Calu3 (cell line): ENCODE measurements around the gene RAB8A. TPM values are rescaled to one million over a fixed set of nuclear protein-coding genes. Genes with fewer than 3 reads are reported as not detected.

Experiments
- BruUV-seq: library from RNA; stranded (reverse); fragments of 400-500 nt; replicated peaks from 2 replicates; lab custom pipeline; 2021; lab: Mats Ljungman, UMichigan
- CTCF ChIA-PET: fragments of 300-600 bp; sonication (Branson Sonifier 250); formaldehyde crosslinking; loops from one replicate; lab custom pipeline; 2022; ENCODE audit warnings: antibody characterized with exemption; lab: Charles Lee
- DNase-seq: peaks from one replicate; pipeline ENCODE4 v3.0.0; 2022
- H3K27ac Mint-ChIP-seq: one replicate; pipeline ENCODE4 v1.8.0; 2022; ENCODE audit warnings: mixed read lengths; ENCODE audit not compliant: unreplicated experiment
- H3K27me3 Mint-ChIP-seq: one replicate; pipeline ENCODE4 v1.8.0; 2022; ENCODE audit warnings: mixed read lengths; ENCODE audit not compliant: unreplicated experiment
- H3K36me3 Mint-ChIP-seq: one replicate; pipeline ENCODE4 v1.8.0; 2022; ENCODE audit warnings: mild to moderate bottlenecking, moderate library complexity, mixed read lengths; ENCODE audit not compliant: insufficient read depth, unreplicated experiment
- H3K4me1 Mint-ChIP-seq: one replicate; pipeline ENCODE4 v1.8.0; 2022; ENCODE audit warnings: mild to moderate bottlenecking, low read depth, mixed read lengths; ENCODE audit not compliant: unreplicated experiment
- H3K4me3 Mint-ChIP-seq: one replicate; pipeline ENCODE4 v1.8.0; 2022; ENCODE audit warnings: mild to moderate bottlenecking, low read depth, moderate library complexity, mixed read lengths; ENCODE audit not compliant: unreplicated experiment
- H3K9me3 Mint-ChIP-seq: one replicate; pipeline ENCODE4 v1.8.0; 2022; ENCODE audit warnings: low read depth, mixed read lengths; ENCODE audit not compliant: unreplicated experiment
- intact Hi-C: fragments of 100-400 bp; cut with micrococcal nuclease; formaldehyde crosslinking; loops from one replicate; pipeline ENCODE4 v1.10.0; 2022; ENCODE audit not compliant: unreplicated experiment
- total RNA-seq: library from RNA; stranded (reverse); gene quantifications from 2 replicates; pipeline ENCODE4 v1.2.3, GENCODE V29; 2022
- TF ChIP-seq, protein P1 (sequence below): fragments of 200-600 bp; IDR thresholded peaks from one replicate; pipeline ENCODE4 v1.8.0; 2022; ENCODE audit warnings: antibody characterized with exemption; ENCODE audit not compliant: unreplicated experiment

The RAB8A gene
- total RNA-seq, 1 experiment from 2014 or later, result 77.3 TPM

GRCh38 chr19:16131648-16132047 is 20.0 kb downstream of the RAB8A start:
- no peak for DNase-seq
- H3K36me3 Mint-ChIP-seq, result peaks cover 50% of the 10 kb centered on the region
- TF ChIP-seq, protein P1, sequence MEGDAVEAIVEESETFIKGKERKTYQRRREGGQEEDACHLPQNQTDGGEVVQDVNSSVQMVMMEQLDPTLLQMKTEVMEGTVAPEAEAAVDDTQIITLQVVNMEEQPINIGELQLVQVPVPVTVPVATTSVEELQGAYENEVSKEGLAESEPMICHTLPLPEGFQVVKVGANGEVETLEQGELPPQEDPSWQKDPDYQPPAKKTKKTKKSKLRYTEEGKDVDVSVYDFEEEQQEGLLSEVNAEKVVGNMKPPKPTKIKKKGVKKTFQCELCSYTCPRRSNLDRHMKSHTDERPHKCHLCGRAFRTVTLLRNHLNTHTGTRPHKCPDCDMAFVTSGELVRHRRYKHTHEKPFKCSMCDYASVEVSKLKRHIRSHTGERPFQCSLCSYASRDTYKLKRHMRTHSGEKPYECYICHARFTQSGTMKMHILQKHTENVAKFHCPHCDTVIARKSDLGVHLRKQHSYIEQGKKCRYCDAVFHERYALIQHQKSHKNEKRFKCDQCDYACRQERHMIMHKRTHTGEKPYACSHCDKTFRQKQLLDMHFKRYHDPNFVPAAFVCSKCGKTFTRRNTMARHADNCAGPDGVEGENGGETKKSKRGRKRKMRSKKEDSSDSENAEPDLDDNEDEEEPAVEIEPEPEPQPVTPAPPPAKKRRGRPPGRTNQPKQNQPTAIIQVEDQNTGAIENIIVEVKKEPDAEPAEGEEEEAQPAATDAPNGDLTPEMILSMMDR, result no peak
- H3K27ac Mint-ChIP-seq, result no peak overlapping the region
- H3K9me3 Mint-ChIP-seq, result no peaks in the 10 kb centered on the region
- CTCF ChIA-PET, result no interaction called here
- intact Hi-C loops, result no loop called here
- H3K4me1 Mint-ChIP-seq, result no peaks in the 10 kb centered on the region
- BruUV-seq, result no TSS peak
- no peaks in the 10 kb centered on the region for H3K27me3 Mint-ChIP-seq
- H3K4me3 Mint-ChIP-seq, result no peak overlapping the region

DNA sequence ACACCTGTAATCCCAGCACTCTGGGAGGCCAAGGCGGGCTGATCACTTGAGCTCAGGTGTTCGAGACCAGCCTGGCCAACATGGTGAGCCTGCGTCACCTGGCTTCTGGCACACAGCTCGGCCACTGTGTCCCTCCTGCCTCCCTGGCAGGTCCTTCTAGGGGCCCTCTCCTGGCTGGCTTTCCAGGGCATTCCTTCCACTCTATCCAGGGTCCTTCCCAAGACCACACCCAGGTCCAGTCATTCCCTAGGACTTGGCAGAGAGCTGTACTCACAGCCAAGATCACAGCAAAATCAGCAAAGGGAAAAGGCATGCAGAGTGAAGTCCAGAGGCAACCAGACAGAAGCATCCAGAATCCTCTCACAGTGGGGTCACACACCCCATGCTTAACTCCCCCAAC is 22.1 kb downstream of the RAB8A start:
- CTCF ChIA-PET, result interaction anchor here (0.7 kb wide), 2 partner anchors 198 to 1720 kb away, joined by 3 read pairs; no protein-coding TSS in a partner anchor
- no peak for DNase-seq
- no peaks in the 10 kb centered on the region for H3K4me1 Mint-ChIP-seq
- no peaks in the 10 kb centered on the region for H3K27me3 Mint-ChIP-seq
- H3K36me3 Mint-ChIP-seq, result peaks cover 44% of the 10 kb centered on the region
- no peak overlapping the region for H3K27ac Mint-ChIP-seq
- TF ChIP-seq, protein P1, result no peak
- no TSS peak for BruUV-seq
- no peaks in the 10 kb centered on the region for H3K9me3 Mint-ChIP-seq
- no peak overlapping the region for H3K4me3 Mint-ChIP-seq
- intact Hi-C loops, result no loop called here

- Mint-ChIP-seq H3K36me3 (peaks cover 39% of the 10 kb centered on the region), H3K9me3 (no peaks in the 10 kb centered on the region), H3K4me3 (no peak overlapping the region)
Measured at GRCh38 chr19:16134510-16134909, 22.8 kb downstream of the RAB8A start.

DNA sequence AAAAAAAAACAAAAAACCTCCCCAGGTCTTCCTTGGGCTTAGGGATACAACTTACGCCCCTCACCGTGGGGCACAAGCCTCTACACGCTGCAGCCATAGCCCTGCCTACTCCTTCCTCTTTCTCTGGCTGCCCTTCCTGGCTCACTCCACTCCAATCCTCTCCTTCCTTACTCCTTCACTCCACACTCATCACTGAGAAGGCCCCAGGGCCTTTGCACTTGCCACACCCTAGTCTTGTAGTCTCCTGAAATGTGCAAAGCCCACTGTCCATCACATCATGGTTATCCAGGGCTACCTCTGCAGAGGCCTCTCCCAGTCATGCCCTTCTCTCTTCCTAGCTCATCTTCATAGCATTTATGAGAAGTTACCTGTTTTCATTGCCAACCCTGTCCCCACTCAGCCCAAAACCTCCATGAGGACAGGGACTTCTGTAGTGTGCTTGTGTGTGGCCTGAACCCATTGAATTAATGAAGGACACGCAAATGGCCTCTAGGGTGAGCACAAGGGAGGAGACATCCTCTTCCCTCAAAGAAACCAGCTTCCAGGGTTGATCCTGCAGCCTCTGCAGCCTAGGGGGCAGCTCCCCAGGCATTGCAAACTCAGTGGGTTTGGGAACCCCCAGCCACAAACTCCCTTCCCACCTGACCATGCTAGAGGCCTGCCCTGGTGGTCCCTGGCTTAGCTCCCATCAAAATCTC is 23.9 kb downstream of the RAB8A start:
- intact Hi-C loops, result no loop called here
- no peaks in the 10 kb centered on the region for H3K27me3 Mint-ChIP-seq
- TF ChIP-seq, protein P1, result no peak
- BruUV-seq, result no TSS peak
- CTCF ChIA-PET, result no interaction called here
- peaks cover 32% of the 10 kb centered on the region for H3K36me3 Mint-ChIP-seq
- H3K4me3 Mint-ChIP-seq, result no peak overlapping the region
- no peak for DNase-seq
- H3K4me1 Mint-ChIP-seq, result no peaks in the 10 kb centered on the region
- H3K27ac Mint-ChIP-seq, result no peak overlapping the region
- no peaks in the 10 kb centered on the region for H3K9me3 Mint-ChIP-seq

More at GRCh38 chr19:16134510-16134909, 22.8 kb downstream of the RAB8A start:
- intact Hi-C loops, result no loop called here
- no peak for DNase-seq
- Mint-ChIP-seq H3K27me3 (no peaks in the 10 kb centered on the region), H3K27ac (no peak overlapping the region), H3K4me1 (no peaks in the 10 kb centered on the region)
- TF ChIP-seq, protein P1, result no peak
- CTCF ChIA-PET, result no interaction called here
- no TSS peak for BruUV-seq
